ENCODE measurements around the gene OASL. TPM values are rescaled to one million over a fixed set of nuclear protein-coding genes. Genes with fewer than 3 reads are reported as not detected.

The OASL gene
- total RNA-seq, 1 donor from 2014 or later: not detected

- no peaks in the 10 kb centered on the region for H3K27me3 Mint-ChIP-seq
- peaks cover 10% of the 10 kb centered on the region for H3K4me1 Mint-ChIP-seq (ENCODE audit: low read depth)
- no peak for DNase-seq (ENCODE audit: low spot score, unreplicated experiment)
- no peak overlapping the region for H3K4me3 Mint-ChIP-seq (ENCODE audit: low read depth)
- TF ChIP-seq CTCF (IDR thresholded peaks at IDR 0.05; ENCODE audit: unreplicated experiment): no peak
- peaks cover 3% of the 10 kb centered on the region for H3K9me3 Mint-ChIP-seq (ENCODE audit: low read depth)
- H3K36me3 Mint-ChIP-seq (ENCODE audit: insufficient read depth): peaks cover 33% of the 10 kb centered on the region
- no peak overlapping the region for H3K27ac Mint-ChIP-seq
Observed at GRCh38 chr12:120990487-120991055, 48.5 kb downstream of the OASL start.

GRCh38 chr12:120989687-120990086 lies 49.4 kb downstream of the OASL start:
- DNase-seq (ENCODE audit: low spot score, unreplicated experiment): no peak
- peaks cover 24% of the 10 kb centered on the region for H3K36me3 Mint-ChIP-seq (ENCODE audit: insufficient read depth)
- TF ChIP-seq CTCF (IDR thresholded peaks at IDR 0.05; ENCODE audit: unreplicated experiment): no peak
- no peaks in the 10 kb centered on the region for H3K27me3 Mint-ChIP-seq
- peaks cover 3% of the 10 kb centered on the region for H3K9me3 Mint-ChIP-seq (ENCODE audit: low read depth)
- no peak overlapping the region for H3K27ac Mint-ChIP-seq
- H3K4me3 Mint-ChIP-seq (ENCODE audit: low read depth): no peak overlapping the region
- peaks cover 10% of the 10 kb centered on the region for H3K4me1 Mint-ChIP-seq (ENCODE audit: low read depth)

GRCh38 chr12:120988658-120989057 lies 50.4 kb downstream of the OASL start:
- no peak for TF ChIP-seq CTCF (IDR thresholded peaks at IDR 0.05; ENCODE audit: unreplicated experiment)
- Mint-ChIP-seq H3K4me1 (ENCODE audit: low read depth) (peaks cover 18% of the 10 kb centered on the region), H3K9me3 (ENCODE audit: low read depth) (peaks cover 3% of the 10 kb centered on the region), H3K36me3 (ENCODE audit: insufficient read depth) (peaks cover 20% of the 10 kb centered on the region), H3K27me3 (no peaks in the 10 kb centered on the region), H3K27ac (no peak overlapping the region), H3K4me3 (ENCODE audit: low read depth) (no peak overlapping the region)
- no peak for DNase-seq (ENCODE audit: low spot score, unreplicated experiment)

- Mint-ChIP-seq H3K27ac (no peak overlapping the region), H3K4me3 (ENCODE audit: low read depth) (no peak overlapping the region), H3K4me1 (ENCODE audit: low read depth) (peaks cover 20% of the 10 kb centered on the region), H3K36me3 (ENCODE audit: insufficient read depth) (peaks cover 19% of the 10 kb centered on the region), H3K27me3 (no peaks in the 10 kb centered on the region), H3K9me3 (ENCODE audit: low read depth) (peaks cover 3% of the 10 kb centered on the region)
- no peak for TF ChIP-seq CTCF (IDR thresholded peaks at IDR 0.05; ENCODE audit: unreplicated experiment)
- DNase-seq (ENCODE audit: low spot score, unreplicated experiment): no peak
Observed at GRCh38 chr12:120988234-120988633, 50.8 kb downstream of the OASL start.

GRCh38 chr12:120984351-120984898 lies 54.6 kb downstream of the OASL start:
- DNase-seq (ENCODE audit: low spot score, unreplicated experiment): no peak
- Mint-ChIP-seq H3K4me3 (ENCODE audit: low read depth) (peak overlapping the region; percentile 16), H3K4me1 (ENCODE audit: low read depth) (peaks cover 35% of the 10 kb centered on the region), H3K36me3 (ENCODE audit: insufficient read depth) (peaks cover 9% of the 10 kb centered on the region), H3K27me3 (no peaks in the 10 kb centered on the region), H3K27ac (peak overlapping the region; percentile 85), H3K9me3 (ENCODE audit: low read depth) (peaks cover 3% of the 10 kb centered on the region)
- TF ChIP-seq CTCF (IDR thresholded peaks at IDR 0.05; ENCODE audit: unreplicated experiment): no peak
